ENCODE data around the gene WDFY3.

DNA sequence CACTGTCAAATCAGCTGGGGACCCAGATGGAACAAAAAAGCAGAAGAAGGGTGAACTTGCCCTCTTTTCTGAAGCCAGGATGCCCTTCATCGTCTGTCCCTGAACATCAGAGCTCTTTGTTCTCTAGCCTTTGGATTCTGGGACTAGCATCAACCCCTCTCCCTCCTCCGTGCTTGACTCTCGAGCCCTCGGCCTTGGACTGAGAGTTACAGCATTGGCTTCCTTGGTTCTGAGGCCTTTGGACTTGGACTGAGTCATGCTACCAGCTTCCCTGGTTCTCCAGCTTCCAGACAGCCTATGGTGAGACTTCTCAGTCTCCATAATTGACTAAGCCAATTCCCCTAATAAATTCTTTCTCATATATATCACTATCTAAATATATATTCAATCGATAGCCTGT is 38.4 kb downstream of the WDFY3 start:
- TF ChIP-seq POLR2A (IDR thresholded peaks at IDR 0.05; ENCODE audit: borderline replicate concordance, extremely low read depth, insufficient read depth, insufficient read length) (no peak), EZH2phosphoT487 (IDR thresholded peaks at IDR 0.05; ENCODE audit: borderline replicate concordance) (no peak), EZH2 (IDR thresholded peaks at IDR 0.05) (no peak), EGR1 (IDR thresholded peaks at IDR 0.05; ENCODE audit: low read depth) (no peak), YY1 (IDR thresholded peaks at IDR 0.05; ENCODE audit: extremely low read depth, insufficient replicate concordance, low read depth, low read length) (no peak)
- TF ChIP-seq, protein P1, sequence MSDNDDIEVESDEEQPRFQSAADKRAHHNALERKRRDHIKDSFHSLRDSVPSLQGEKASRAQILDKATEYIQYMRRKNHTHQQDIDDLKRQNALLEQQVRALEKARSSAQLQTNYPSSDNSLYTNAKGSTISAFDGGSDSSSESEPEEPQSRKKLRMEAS (IDR thresholded peaks at IDR 0.05), result no peak
- TF ChIP-seq, protein P2, sequence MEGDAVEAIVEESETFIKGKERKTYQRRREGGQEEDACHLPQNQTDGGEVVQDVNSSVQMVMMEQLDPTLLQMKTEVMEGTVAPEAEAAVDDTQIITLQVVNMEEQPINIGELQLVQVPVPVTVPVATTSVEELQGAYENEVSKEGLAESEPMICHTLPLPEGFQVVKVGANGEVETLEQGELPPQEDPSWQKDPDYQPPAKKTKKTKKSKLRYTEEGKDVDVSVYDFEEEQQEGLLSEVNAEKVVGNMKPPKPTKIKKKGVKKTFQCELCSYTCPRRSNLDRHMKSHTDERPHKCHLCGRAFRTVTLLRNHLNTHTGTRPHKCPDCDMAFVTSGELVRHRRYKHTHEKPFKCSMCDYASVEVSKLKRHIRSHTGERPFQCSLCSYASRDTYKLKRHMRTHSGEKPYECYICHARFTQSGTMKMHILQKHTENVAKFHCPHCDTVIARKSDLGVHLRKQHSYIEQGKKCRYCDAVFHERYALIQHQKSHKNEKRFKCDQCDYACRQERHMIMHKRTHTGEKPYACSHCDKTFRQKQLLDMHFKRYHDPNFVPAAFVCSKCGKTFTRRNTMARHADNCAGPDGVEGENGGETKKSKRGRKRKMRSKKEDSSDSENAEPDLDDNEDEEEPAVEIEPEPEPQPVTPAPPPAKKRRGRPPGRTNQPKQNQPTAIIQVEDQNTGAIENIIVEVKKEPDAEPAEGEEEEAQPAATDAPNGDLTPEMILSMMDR (IDR thresholded peaks at IDR 0.05 in 2 of 3, conservative IDR thresholded peaks at IDR 0.05 in 1 of 3; ENCODE audit: borderline replicate concordance in 1 of 3, insufficient read depth in 1 of 3, low read depth in 2 of 3, low read length in 2 of 3), result no peak
- TF ChIP-seq, protein P3, sequence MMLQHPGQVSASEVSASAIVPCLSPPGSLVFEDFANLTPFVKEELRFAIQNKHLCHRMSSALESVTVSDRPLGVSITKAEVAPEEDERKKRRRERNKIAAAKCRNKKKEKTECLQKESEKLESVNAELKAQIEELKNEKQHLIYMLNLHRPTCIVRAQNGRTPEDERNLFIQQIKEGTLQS (IDR thresholded peaks at IDR 0.05), result no peak

Measured in HCT116 (cell line).